HG02885 (cell line): Measurements from ENCODE around the gene TCHH.
A peak's percentile ranks its signal among the peaks of the same experiment; 100 is the strongest.
"Not testable (repeated sequence)": the region's sequence is repeated elsewhere in the genome, so short reads cannot be mapped to it uniquely, and the experiment has no call there.

Experiments used
- ATAC-seq: cut with Tn5 transposase; IDR thresholded peaks from one replicate; pipeline ENCODE4 v1.9.1; 2021; ENCODE audit warnings: mild to moderate bottlenecking; ENCODE audit not compliant: unreplicated experiment, poor library complexity

The TCHH gene, protein sequence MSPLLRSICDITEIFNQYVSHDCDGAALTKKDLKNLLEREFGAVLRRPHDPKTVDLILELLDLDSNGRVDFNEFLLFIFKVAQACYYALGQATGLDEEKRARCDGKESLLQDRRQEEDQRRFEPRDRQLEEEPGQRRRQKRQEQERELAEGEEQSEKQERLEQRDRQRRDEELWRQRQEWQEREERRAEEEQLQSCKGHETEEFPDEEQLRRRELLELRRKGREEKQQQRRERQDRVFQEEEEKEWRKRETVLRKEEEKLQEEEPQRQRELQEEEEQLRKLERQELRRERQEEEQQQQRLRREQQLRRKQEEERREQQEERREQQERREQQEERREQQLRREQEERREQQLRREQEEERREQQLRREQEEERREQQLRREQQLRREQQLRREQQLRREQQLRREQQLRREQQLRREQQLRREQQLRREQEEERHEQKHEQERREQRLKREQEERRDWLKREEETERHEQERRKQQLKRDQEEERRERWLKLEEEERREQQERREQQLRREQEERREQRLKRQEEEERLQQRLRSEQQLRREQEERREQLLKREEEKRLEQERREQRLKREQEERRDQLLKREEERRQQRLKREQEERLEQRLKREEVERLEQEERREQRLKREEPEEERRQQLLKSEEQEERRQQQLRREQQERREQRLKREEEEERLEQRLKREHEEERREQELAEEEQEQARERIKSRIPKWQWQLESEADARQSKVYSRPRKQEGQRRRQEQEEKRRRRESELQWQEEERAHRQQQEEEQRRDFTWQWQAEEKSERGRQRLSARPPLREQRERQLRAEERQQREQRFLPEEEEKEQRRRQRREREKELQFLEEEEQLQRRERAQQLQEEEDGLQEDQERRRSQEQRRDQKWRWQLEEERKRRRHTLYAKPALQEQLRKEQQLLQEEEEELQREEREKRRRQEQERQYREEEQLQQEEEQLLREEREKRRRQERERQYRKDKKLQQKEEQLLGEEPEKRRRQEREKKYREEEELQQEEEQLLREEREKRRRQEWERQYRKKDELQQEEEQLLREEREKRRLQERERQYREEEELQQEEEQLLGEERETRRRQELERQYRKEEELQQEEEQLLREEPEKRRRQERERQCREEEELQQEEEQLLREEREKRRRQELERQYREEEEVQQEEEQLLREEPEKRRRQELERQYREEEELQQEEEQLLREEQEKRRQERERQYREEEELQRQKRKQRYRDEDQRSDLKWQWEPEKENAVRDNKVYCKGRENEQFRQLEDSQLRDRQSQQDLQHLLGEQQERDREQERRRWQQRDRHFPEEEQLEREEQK (N-terminal part only)

DNA sequence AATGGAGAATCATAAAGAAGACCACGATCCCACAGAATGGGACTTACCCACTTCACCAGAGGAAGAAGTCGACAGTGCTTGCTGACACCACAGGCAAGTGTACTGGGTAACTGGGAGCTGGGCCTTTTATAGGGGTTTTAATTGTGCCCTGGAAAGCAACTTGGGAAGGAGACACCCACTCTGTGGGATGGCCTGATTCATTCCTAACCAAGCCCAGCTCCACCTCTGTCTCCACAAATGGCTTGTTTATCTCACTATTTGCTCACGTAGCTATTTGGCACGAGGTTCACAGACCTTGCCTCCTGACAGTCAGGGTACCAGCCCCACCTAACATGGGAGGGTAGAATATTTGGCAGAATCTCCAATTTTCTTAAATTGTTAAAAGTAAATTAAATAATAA, at the start of gene TCHH:
Gene TCHH, minus strand, starts transcription at position 101 of the 400 bp plus-strand sequence. CDS start 1,364 bp downstream, outside the sequence.
- ATAC-seq: no peak

DNA sequence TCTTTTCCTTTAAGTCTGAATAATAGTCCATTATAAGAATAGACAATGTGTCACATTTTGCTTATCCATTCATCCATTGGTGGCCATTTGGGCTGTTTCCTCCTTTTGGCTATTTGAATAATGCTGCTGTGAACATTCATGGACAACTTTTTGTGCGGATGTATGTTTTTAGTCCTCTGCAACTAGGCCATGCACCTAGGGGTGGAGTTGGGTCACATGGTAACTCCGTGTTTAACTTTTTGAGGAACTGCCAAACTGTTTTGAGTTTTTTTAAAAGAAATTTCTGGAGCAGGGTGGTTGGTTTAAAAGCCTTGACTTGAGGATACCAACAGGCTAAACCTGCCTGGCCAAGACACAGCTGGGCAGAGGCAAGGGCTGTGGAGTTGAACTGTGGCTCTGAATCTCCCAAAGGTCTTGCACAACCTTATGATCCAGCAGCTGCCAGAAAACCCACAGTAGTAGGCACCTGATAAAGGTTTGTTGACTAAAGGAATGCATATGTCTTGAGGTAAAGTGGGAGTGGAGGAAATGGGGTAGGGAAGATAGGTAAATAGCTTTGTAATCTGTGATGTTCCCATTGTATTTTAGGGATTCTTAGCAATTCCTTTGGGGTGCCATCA, 49.4 kb upstream of the TCHH start:
- ATAC-seq: no peak

DNA sequence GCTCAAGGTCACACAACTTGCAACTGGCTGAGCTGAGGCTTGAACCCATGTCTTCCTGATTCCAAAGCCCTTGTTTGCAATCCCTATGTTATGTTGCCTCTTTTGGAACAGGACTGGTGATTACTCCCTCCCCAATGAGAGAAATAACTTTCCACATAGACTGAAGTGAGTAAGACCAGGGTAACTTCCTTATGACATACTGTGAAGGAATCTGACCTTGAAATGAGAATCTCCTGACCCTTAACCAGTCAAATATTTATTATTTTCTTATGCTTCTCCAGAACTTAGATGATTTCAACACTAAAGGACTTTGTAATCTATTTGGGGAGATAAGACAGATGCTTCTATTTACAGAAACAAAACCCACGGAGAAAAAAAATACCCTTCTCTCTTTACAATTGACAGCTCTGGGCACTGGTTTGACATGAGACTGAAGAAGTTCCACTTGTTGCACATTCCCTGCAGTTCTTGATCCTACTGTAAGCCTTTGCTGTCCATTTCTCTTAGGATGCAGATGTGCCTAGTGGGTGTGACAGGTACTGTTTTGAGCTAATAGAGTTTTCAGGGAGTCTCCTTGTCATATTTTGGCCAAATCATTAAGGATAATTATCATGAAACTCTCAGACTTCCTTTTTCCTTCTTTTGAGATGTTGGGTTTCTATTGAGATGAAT, 47.7 kb upstream of the TCHH start:
- no peak for ATAC-seq

DNA sequence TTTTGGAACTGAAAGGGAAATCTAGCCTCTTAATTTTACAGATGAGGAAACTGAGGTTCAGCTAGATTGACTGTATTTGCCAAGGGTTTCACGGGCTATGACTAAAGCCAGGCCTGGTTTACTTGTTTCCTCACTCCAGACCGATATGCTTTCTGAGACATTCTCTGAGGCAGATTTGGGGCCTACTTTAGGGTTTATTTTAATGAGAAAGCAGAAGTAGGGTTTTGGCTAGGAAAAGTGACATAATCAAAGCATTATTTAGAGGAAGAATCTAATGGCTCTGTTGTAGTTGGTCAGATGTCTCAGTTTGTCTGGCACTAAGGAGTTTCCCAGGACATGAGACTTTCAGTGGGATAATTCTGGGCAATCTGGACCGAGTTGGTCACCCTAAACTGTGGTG, 45.3 kb upstream of the TCHH start:
- no peak for ATAC-seq

DNA sequence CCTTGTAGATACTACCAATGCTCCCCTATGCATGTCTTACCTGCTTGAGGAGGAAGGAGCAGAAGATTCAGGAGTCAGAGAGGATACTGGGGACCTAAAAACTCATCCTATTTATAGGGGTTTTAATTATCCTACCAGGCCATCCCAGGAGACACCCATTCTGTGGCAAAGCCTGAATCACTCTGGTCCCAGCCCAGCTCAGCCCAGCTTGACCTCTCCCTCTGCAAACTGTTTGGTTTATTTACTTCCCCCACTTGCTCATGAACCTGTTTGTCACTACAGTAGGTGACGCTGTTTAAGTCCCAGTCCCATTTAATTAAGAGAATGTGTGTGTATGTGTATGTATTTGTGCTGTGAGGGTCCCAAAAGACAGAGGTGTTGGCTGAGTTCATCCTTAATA, 43.9 kb upstream of the TCHH start, which contains the start of gene RPTN:
Gene RPTN, minus strand, starts transcription at position 85 of the 400 bp plus-strand sequence. CDS start 1,339 bp downstream, outside the sequence.
- no peak for ATAC-seq

DNA sequence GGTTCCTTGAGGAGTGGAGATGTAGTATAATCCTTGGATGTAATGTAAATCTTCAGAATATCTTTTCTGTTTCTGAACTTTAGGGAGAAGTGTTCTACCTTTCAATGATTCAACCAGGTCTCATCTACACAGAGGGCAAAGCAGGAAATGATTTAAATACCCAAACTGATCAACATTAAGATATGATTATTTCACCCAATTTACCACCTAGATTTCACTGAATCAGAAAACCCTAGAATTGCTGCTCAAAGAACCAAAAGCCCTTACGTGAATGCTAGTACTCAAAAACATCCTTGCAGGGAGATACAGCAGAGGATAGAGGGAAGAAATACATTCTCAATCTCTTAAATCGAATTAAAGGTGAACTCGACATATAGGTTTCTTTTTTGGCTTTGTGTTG, 38.8 kb upstream of the TCHH start:
- no peak for ATAC-seq

DNA sequence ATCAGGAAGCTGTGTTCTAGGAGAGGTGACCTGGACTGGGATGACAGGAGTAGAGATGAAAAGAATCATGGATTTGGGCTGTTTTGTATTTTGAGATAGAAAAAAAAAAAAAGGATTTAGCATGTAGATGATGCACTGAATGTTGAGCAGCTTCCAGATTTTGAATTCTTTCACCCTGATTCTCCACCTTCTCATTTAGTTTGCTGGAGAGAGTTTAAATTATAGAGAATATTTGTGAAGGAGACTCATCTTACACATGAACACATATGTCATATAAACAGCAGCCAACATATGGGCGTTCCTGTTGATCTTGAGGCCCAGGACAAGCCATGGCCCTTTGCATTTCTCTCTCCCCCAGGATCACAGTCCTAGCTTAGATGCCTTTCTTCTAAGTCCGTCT, 36.4 kb upstream of the TCHH start:
- ATAC-seq: no peak

DNA sequence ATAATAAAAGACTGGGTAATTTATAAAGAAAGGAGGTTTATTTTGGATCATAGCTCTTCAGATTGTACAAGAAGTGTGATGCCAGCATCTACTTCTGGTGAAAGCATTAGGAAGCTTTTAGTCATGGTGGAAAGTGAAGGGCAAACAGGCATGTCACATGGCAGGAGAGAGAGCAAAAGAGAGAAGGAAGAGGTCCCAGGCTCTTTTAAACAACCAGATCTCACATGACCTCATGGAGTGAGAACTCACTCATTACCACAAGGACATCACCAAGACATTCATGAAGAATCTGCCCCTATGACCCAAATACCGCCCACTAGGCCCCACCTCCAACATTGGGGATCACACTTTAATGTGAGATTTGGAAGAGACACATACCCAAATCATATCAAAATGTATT, 33.7 kb upstream of the TCHH start:
- no peak for ATAC-seq

DNA sequence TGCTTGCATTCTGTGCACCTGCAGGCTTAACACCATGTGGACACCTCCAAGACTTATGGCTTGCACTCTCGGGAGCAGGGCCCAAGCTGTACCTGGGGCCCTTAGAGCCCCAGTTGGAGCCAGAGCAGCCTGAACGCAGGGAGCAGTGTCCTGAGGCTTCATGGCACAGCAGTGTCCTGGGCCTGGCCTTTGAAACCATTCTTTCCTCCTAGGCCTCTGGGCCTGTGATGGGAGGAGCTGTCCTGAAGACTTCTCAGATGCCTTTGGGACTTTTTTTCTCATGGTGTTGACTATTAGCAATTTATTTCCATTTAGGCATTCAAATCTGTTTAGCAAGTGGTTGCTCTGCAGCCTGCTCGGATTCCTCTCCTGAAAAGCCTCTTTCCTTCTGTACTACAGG, 32.8 kb upstream of the TCHH start:
- ATAC-seq: no peak

DNA sequence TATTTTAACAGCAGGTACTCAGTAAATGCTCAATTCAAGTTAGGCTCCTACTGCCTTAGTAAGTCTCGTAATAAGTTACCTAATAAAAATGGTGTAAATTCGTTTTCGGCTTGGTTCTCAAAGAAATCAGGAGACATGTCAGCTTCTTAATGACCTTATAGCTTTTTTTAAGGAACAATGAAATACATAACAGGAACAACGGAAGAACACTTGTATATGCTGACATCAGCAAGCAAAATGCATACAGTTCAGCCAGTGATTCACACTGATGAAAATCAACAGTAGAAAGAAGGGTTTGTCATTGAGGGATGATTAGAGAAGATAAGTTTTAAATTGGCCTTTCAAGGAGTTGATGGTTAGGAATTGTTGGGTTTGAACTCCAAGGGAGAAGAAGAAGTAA, 30.5 kb upstream of the TCHH start:
- ATAC-seq: no peak

DNA sequence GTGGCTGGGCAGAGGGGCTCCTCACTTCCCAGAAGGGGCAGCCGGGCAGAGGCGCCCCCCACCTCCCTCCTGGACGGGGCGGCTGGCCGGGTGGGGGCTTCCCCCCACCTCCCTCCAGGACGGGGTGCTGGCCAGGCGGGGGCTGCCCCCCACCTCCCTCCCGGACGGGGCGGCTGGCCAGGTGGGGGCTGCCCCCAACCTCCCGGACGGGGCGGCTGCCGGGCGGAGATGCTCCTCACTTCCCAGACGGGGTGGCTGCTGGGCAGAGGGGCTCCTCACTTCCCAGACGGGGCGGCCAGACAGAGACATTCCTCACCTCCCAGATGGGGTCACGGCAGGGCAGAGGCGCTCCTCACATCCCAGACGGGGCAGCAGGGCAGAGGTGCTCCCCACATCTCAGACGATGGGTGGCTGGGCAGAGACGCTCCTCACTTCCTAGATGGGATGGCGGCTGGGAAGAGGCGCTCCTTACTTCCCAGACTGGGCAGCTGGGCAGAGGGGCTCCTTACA, 29.5 kb upstream of the TCHH start:
- not testable (repeated sequence) for ATAC-seq

DNA sequence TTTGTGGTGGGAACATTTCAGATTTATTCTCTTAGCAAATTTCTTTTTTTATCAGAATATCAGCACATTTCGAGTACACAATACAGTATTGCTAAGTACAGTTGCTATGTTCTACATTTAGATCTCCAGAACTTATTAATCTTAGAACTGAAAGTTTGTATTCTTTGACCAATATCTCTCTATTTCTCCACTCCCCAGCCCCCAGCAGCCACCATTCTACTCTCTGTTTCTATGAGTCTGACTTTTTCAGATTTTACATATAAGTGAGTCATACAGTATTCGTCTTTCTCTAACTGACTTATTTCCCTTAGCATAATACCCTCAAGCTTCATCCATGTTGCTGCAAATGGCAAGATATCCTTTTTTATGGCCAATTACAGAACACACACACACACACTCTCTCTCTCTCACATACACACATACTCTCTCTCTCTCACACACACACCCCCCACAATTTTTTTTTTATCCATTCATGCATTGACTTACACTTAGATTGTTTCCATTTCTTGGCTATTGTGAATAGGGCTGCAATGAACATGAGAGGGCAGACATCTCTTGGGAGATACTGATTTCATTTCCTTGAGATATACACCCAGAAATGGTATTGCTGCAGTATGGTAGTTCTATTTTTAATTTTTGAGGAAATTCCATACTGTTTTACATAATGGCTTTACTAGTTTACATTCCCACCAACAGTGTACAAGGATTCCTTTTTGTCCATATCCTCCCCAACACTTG, 28.1 kb upstream of the TCHH start:
- peak; percentile 75 for ATAC-seq

DNA sequence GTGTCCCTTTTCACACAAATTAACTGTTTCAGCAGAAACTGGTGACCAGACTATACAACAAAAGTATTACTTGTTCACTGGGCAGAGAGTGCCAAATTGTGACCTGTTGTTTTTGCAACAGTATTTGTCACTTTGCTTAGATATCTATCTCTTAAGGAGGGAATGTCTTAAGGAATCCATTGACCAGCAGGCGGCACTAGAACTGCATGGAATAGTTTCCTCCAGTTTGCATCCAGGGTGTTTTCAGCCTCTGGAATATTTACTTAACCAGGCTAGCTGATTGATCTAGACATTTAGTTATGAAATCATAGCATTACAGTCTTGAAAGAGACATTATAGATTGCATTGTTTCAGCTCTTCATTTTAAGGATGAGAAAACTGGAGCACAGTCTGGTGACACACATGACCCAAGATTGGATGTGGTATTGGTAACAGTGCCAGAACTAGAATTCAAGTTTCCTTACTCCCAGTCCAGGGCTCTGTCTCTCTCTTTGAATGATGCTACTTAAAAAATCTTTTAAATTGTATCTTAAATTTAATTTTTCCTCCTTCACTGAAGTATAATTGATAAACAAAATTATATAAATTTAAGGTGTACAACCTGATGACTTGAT, 26.8 kb upstream of the TCHH start:
- no peak for ATAC-seq

DNA sequence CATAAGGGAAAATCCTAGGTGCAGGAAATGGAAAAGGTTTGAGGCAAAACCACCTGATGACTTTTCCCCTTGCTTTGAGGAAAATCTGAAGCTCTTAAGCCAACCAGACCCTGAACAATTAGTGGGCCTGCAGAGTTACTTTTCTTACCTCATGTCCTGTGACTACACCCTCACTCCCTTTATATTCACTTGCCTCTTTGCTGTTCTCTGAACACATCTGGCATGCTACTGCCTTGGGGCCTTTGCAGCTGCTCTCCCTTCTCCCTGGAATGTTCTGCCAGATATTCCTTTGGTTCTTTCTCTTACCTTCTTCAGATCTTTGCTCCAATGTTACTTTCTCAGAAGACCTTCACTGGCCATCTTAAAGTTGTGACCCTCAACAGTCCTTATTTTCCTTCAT, 22.0 kb upstream of the TCHH start:
- ATAC-seq: no peak

DNA sequence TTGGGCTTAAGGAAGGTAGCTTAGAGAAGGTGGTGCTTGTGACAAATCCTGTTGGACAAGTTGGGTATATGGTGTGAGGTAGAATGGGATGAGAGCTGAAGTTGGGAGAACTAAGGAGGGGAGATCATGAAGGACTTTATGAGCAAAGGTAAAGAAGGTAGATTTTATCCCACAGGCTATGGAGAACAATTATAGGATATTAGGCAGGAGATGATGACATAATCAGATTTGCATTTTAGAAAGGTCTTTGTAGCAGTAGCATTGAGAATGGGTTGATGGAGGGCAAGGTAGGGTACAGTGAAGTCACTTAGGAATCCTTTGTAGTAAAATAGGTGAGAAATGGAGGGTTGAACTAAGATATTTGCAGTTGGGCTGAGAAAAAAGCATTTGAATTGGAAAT, 14.9 kb upstream of the TCHH start:
- no peak for ATAC-seq

DNA sequence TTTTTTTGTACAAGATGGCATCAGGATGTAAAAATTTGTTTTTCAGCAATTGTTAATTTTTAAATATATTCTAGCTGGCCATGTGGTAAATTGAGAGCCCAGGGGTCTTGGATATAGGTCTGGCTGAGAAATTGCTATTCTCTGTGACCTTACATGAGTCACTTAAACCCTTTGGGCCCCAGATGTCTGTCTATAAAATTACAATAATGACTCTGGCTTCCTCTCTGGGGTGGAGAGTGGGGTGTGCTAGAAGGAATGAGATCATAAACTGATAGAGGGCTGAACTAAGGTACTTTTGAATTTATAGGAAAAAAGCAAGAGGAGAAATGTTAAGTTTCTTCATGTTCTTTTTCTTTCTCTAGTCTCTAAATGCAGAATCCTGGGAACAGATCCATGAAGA, 12.4 kb upstream of the TCHH start:
- ATAC-seq: no peak

DNA sequence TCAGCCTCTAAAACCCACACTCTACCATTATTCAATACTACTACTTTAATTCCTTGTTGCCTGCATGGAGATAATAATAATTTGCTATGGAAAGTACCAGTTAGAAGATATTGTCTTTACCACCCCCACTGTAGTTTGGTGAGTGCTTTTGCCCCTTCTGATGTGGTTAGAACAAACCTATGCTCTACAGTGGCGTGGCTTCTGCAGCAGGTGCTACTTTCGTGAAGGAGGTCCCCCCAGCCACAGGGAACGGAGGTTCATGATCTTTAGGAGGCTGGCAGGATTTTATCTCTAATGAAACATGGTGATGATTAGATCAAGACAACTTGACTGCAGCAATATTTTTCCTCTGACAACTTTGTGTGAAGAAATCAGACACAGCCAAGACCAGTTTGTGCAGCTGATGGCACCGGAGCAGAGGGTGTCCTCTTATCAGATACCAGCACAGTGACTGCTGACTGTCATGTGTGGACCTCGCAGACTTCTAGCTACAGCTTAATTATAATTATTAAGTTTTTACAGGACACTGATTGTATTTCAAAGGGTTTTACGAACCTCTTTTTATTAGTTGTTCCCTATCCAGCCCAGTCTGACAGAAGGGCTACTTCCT, 10.7 kb upstream of the TCHH start:
- ATAC-seq: no peak

DNA sequence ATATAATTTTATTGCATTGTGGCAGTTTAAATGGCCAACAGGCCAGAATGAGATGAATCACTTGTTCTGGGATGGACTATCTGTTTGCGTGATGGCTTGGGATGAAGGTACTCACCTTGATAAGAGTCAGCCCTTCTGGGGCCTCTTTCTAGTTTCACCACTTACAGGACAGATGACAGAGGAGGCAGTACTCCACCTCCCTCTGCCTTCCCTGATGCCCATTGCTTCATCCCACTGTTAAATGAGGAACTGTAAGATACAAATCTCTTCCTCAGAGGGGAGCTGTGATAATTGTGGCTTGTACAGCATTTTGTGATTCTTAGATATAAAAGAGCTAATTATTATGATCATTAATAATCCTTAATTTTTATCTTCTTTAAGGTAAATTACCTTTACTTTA, 3.7 kb upstream of the TCHH start:
- ATAC-seq: no peak
